Measurements from ENCODE around the gene NRCAM.
A peak's percentile ranks its signal among the peaks of the same experiment; 100 is the strongest.

Gene NRCAM

DNA sequence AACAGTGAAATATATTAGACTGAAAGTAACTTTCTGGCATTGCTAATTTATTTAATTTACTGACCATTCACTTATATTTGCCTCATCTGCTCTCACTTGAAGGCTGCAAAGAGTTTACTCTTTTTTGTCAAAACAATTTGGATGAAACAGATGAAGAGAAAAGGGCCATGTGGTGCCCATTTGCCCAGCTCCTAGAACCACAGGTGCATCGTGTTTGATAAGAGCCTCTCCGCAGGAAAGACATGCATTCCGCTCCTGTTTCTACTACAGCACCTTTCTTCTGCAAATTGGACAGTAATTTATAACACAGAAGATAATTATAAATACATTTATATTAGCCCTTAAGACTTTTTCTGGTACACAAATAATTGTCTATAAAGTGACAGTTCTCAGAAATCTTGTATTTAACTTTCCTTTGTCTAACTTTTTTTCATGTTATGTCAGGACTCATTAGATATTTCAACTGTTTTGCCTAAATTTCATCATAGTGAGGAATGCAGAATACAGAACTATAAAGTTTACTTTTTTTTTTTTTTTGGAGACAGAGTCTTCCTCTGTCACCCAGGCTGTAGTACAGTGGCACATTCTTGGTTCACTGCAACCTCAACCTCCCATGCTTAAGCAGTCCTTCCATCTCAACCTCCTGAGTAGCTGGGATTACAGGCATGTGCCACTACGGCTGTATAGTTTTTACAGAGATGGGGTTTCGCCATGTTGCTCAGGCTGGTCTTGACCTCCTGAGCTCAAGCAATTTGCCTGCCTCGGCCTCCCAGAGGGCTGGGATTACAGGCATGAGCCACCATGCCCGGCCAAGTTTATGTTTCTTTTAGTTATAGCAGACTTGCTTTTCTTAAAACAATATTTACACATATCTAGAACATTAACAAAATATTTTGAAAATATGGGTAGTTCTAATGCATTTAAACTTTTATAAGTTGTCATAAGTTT lies 326.9 kb downstream of the NRCAM start:
- DNase-seq (ENCODE audit: low spot score) = no peak

DNA sequence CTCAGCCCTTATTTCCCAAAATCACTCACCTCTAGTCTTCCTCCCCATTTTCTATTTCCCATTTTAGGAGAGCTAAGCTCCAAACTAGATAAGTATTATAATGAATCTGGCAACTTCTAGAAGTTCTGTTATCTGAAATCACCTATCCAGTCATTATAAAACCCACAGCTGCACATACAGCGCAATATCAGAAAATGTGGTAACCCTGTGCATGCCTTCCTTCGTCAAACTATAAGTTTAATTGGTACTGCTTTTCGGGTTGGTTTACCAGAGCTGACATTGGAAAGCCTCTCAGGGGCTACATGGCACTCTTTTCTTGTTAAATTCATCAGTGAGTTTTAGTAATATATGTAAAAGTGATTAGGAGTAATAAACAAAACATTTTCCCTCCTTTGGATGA lies 327.7 kb downstream of the NRCAM start:
- no peak for DNase-seq (ENCODE audit: low spot score)

DNA sequence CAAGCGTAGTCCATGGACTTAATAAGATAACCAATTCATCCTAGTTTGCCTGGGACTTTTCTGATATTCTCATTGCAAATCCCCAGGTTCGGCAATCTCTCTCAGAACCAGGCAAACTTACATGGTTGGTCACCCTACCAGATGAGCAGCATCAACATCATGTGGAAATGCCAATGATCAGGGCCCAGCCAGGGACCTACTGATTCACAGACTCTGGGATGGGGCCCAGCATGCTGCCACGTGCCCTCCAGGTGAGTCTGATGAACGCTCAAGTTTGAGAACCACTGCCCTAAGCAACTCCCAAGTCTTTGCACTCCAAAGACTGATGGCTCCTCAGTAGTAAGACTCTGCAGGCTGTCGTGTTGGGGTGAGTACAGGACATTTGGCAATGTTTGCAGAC lies 328.8 kb downstream of the NRCAM start:
- no peak for DNase-seq (ENCODE audit: low spot score)

DNA sequence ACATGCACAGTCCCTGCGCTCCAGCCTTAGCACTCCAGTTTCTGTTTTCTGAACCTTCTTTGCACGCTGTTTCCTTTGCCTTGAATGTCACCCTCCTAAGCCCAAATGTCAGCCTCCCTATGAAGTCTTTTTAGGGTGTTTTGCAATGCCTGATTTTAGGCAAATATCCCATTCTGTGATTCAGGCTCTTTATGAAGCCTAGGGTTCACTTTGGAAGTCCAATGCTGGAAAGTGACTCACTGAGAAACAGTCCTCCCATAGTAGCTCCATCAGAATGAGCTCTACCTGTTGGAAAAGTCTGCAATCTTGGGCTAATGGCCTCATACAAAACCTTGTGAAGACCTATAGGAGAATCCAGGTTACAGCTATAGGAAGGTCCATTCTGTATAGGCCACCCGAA lies 331.4 kb downstream of the NRCAM start:
- DNase-seq (ENCODE audit: low spot score) = no peak

DNA sequence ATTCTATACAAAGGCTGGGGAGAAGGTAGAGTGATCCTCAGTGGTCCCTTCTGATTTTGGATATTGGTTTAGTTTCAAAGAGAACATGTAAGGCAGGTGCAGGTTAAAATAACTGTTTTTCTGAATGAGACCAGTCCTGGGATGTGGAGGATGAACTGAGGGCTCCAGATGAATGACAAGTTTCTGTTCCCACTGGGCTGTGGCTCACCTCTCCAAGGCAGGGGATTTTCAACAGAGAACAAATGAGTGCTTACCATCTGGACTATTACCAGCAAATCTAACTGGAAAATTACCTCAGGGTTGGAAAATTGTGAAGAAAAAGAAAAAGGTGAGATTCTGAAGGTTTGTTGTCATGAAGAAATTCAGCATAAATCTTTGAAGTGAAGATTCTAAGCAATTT lies 334.1 kb downstream of the NRCAM start:
- DNase-seq (ENCODE audit: low spot score) = no peak

DNA sequence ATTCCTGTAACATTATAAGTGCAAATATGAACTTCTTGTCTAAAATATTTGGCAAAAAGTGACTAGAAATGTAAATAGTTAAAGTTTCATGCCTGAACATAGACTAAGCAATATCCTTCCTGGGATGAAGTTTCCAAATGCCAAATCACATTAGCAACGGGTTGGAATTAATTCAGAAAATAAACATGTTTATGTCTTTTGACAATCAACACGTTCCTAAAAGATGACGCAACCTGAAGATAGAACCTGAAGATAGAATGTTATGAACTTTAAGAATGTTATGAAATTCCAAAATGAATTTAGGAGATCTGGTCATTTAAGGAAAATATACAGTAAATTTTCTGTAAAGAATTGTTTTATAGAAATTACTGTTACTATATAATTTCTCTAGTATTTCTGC lies 335.3 kb downstream of the NRCAM start:
- DNase-seq (ENCODE audit: low spot score) = no peak

DNA sequence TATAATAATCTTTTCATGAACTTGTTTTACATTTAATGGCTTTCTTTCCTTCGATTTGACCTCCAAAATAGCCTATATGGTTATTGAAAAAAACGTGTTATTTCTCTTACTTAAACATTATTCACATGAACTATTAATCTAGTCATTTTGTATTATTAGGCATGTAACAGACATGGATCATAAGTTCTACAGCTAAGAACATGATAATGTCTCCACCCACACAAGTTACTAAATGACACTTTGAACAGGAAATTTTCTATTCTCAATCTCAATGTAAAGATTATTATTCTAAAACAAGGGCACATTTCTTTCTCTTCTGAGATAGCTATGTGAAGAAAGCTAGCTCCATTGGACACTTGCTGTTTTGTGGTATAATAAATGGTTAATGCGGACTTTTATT lies 336.0 kb downstream of the NRCAM start:
- DNase-seq (ENCODE audit: low spot score) = no peak

DNA sequence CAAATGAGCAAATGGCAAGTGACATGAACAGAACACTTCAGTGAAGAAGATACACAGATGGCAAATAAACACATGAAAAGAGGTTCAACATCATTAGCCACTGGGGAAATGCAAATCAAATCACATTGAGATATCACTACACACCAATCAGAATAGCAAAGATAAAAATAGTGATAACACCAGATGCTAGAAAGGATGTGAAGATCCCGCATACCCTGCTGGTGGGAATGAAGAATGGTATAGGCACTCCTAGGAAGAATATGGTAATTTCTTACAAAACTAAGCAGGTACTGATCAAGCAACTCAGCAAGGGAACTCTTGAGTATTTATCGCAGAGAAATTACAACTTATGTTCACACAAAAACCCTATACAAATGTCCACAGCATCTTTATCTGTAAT lies 337.3 kb downstream of the NRCAM start:
- DNase-seq (ENCODE audit: low spot score) = no peak

DNA sequence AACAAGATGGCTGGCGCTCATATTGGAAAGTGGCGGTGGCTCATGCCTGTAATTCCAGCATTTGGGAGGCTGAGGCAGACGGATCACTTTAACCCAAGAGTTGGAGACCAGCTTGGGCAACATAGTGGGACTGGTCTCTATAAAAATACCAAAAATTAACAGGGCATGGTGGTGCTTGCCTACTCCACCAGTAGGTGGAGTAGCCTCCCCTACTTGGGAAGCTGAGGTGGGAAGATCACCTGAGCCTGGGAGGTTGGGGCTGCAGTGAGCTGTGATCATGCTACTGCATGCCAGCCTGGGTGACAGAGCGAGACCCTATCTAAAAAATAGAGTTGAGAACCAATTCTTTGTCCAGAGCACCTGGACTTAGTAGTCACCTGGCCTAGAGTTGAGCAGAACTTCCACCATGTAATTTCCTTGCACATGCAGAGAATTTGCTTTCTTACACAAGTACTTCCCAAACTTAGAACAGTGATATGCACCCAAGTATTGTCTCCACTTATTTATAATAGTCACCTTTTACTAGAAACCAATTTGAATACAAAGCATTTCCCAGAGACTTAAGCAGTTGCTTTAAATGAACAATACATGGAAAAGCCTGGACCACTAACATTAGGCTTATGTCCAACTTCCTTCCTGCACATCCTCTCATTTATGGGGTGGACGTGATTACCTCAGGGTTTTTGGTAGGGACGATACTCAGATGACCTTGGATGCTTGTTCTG lies 342.0 kb downstream of the NRCAM start:
- DNase-seq (ENCODE audit: low spot score) = no peak

DNA sequence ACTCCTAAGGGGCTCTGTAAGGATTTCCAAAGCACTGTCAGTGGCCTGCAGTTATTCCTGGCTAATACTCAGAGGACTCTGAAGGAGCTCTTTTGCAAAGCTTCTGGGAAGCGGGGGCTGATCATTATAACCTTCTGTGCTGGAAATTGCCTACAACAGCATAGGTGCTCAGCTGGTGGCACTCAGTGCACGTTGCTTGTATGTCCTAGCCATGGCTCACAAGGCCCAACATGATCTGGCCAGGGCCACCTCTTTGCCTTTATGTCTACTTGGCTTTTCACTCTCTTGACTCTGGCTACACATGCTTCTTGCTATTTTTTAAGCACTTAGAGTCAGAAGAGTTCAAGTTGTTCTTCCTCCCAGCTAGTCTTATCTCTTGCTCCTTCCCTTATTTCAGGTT lies 343.6 kb downstream of the NRCAM start:
- no peak for DNase-seq (ENCODE audit: low spot score)

DNA sequence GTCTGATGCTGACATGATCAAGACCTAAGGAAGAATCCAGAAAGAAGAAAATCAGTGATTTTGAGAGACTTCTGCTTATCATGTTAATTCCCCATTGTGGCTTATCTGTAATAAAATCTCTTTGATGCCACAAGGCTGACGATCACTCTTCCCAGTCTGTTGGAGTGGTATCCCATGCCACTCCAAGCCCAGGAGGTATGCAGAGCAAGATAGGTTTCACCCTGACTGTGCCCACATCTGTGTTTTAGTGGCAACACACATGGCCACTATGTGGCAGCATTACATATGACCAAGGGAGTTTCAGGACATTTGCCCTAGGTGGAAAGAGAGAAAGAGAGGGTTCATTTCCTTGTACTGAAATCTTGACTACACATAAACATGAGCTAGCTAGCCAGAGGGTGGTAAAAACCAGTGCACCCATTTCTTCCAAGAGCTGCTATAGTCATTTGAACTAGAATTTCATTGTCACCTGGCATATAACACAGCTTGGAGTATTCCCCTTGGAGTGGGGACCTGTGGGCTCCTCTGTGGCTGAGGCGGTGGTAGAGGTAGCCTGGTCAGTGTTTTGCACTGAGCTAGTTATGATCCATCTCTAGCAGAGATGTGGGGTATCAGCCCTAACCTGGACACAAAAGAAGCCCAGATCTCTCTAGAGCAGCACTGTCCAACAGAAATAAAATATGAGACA lies 346.9 kb downstream of the NRCAM start:
- DNase-seq (ENCODE audit: low spot score) = peak; percentile 9

DNA sequence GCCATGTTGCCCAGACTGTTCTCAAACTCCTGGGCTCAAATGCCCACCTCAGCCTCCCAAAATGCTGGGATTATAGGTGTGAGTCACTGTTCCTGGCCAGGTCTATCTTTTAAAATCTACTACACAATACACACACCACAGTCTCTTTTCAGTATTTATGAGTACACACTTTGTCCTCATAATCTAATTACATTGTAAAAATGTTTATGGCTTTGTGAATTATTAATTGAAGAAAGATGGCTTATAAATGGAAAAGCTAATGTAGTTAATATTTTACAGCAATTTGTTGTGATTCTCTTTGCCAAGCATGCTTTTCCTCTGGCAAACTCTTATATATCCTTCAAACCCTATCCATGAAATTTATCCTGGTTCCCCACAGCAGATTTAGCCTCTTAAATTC lies 348.1 kb downstream of the NRCAM start:
- DNase-seq (ENCODE audit: low spot score) = no peak

DNA sequence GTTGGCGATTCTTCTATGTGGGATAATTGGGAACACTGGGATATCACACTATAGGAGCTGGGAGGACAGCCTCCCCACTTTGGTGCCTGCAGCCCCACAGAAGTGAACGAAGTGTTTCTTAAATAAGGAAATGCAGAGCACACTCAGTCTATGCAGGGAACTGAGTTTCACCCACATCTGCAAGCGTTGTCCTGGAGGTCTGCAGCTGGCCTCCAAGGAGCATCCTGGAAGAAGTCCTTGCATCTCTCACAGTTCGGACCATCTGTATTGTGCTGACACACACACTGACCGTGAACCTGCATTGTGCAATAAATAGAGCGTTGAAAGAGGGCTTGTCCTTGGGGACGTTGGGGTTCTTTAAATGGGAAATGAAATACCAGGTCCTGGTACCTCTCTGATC lies 351.9 kb downstream of the NRCAM start:
- DNase-seq (ENCODE audit: low spot score) = no peak

DNA sequence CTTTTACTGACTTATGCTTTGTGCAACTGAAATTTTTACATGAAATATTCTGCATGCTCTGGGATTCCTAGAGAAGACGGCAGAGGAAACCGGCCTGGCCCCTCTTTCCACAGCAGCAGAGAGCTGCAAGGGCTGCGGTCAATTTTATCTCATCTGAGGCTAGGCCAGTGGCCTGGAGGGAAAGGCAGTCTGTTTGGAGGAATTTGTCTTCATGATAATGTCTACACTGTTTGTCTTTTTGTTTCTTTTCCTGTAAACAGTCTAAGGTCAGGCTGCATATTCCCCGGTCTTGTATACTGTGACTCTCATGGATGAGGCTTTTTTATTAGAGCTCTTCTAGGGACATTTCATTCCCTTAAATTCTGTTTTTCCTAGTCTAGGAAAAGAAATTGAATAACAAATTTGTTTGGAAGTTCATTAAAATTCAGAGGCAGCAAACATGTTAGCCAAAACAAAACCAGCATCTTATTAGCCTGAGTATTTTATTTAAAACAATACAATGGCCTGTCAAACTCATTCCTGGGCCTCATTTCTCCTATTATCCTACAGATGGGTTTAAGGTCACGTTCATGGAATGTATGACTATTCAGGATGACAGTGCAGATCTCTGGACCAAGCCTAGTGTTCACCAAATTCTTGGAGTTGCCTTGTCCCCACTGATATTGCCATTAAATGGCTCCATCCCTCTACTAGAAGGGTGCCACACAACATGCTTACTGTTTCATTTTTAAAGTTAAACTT lies 352.5 kb downstream of the NRCAM start:
- no peak for DNase-seq (ENCODE audit: low spot score)

DNA sequence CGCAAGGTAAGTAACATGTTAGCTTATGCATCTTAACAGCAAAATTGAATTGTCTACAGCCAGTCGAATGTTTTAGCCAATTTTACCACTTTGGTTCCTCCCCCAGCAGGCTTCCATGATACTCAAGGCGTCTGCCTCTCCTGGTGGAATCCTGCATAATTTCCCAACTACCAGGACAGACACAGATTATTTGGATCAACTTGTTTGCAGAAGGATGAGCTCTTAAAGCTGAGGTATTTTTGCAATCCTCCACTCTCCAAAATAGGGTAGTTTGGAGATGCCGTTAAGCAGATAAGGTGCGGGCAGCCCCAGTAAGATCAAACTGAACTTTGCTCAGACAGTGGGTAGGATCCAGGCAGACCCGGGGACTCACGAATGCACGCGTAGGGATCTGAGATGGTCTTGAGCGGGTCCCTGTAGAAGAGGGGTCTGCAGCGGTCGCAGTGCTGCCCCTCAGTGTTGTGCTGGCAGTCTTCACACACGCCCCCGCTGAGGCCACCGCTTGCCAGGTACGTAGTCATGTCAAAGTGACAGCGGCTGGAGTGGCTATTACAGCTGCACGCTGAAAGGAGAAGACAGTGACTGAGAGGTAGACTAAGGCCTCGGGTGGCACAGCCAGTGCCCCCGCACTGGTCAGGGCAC lies 353.4 kb downstream of the NRCAM start:
- no peak for DNase-seq (ENCODE audit: low spot score)

DNA sequence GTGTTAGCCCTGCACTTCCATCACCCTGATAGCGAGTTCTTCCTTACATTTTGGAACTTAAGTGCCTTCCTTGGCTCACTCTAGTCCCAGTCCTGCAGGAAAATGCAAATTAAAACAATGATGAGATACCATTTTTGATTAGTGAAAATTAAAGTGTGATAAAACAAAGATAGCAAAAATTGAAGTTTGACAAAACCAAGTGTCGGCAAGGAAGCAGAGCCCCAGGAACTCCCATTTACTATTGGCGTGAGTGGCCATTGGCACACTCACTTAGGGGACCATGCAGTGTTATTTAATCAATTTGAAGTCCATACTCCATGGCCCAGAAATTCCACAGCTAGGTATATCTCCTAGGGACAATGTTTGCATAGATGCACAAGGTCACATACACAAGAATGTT lies 354.5 kb downstream of the NRCAM start:
- DNase-seq (ENCODE audit: low spot score) = no peak

DNA sequence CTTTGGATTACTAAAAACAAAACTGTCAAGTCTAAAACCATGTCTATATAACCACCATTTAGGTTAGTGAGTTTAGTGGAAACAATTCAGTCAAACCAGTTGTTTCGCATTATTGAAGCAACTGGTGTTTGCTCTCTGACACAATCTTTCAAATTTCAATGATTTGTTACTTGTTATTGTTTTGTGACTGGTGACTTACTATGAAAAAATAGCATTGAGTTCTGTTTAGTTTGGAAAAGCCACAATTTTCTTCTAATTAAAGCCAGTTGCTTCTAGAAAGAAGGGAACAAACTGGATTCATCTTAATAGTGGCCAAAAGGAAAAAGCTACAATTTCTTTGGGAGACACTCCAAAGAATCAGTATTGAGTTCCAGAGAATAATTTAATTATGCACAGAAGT lies 356.5 kb downstream of the NRCAM start:
- no peak for DNase-seq (ENCODE audit: low spot score)

DNA sequence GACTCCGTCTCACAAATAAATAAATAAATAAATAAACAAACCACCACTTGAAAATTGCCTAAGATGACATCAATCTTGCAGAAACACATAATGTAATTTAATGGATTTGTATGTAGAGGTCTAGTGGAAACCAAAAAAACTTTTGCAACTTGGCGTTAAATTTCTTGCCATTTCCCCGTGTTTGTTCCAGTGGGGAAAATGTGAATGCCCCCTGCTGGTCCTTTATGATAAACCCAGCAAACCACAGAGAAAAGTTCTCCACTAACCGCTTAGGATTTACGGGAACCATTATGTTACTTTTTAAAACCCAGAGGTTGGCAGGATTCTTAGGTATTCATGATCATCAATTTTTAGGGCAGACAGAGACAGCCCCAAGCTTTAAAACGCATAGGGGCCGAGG lies 358.5 kb downstream of the NRCAM start:
- DNase-seq (ENCODE audit: low spot score) = no peak
